SU-DHL-6 (cell line): ENCODE data around the gene CDKAL1.

Experiments used
- CTCF ChIP-seq: fragments of 200-600 bp; sonication (generic); IDR thresholded peaks from one replicate; pipeline ENCODE4 v1.5.1; 2017; ENCODE audit warnings: antibody characterized with exemption, mild to moderate bottlenecking, low read length, moderate library complexity; ENCODE audit not compliant: insufficient read depth, poor library complexity, severe bottlenecking
- EZH2phosphoT487 ChIP-seq: fragments of 200-600 bp; sonication (generic), shearing (Covaris generic); conservative IDR thresholded peaks from 2 replicates; pipeline ENCODE4 v1.6.1; 2018; ENCODE audit warnings: mild to moderate bottlenecking, antibody characterized with exemption, low read length, moderate library complexity, mixed read lengths

GRCh38 chr6:20716865-20717264 lies 182.6 kb downstream of the CDKAL1 start:
- no peak for TF ChIP-seq CTCF
- no peak for TF ChIP-seq EZH2phosphoT487
